K562 (cell line): ENCODE measurements around the gene DCLK1. TPM values are rescaled to one million over a fixed set of nuclear protein-coding genes. Genes with fewer than 3 reads are reported as not detected.

Experiments used
- ATAC-seq: fragments of 200-7000 bp; cut with Tn5 transposase; 3 replicates; pipeline ENCODE4 v1.9.1; 2020; ENCODE audit warnings: moderate library complexity
- BruUV-seq: library from RNA; stranded (reverse); fragments of 400-500 nt; replicated peaks from 2 replicates; lab custom pipeline; 2021; lab: Mats Ljungman, UMichigan
- CTCF ChIA-PET: fragments of 300-600 bp; formaldehyde crosslinking; extraction: SDS; loops from one replicate; lab custom pipeline; 2021; ENCODE audit warnings: low intra/inter-chr PET ratio; lab: Yijun Ruan, JAX
- POLR2A ChIA-PET: fragments of 300-600, 350-650 bp; sonication (Branson Sonifier 250); formaldehyde crosslinking; extraction: SDS; loops from one replicate; lab custom pipeline; 2021; ENCODE audit warnings: antibody characterized with exemption, inconsistent platforms; lab: Yijun Ruan, JAX
- DNase-seq, 4 experiments: peaks; one replicate each; pipeline versions ENCODE4 v3.0.0 to v3.0.0-alpha.2; 2011 to 2018; ENCODE audit warnings: low spot score in 3 of 4, mixed read lengths in 3 of 4; ENCODE audit errors: extremely low read depth in 1 of 4
- FAIRE-seq: peaks from 2 replicates; lab custom pipeline; 2011; peaks lifted over from hg19 to GRCh38; lab: Jason Lieb, UNC
- H2AFZ ChIP-seq: 2 replicates; pipeline ENCODE4 v1.6.0; 2011; ENCODE audit warnings: low read depth, low read length, control low read depth, inconsistent platforms
- H3K27ac ChIP-seq: fragments of 200-600 bp; 3 replicates; pipeline ENCODE4 v1.8.0; 2011; ENCODE audit warnings: low read depth, mild to moderate bottlenecking, control low read depth, inconsistent platforms, low read length, moderate library complexity, mixed read lengths; ENCODE audit errors: extremely low read depth
- H3K27me3 ChIP-seq, 2 experiments: fragments of 300-600 bp in 1 of 2; 2 replicates in 1 of 2; 3 replicates in 1 of 2; pipeline versions ENCODE4 v1.6.0 to v1.8.0; 2011; ENCODE audit warnings: inconsistent platforms in 2 of 2, low read length in 2 of 2, mild to moderate bottlenecking in 1 of 2, mixed read lengths in 1 of 2, moderate library complexity in 1 of 2; ENCODE audit not compliant: control insufficient read depth in 2 of 2, insufficient read depth in 2 of 2
- H3K36me3 ChIP-seq: fragments of 300-600 bp; 3 replicates; pipeline ENCODE4 v1.8.0; 2011; ENCODE audit warnings: mild to moderate bottlenecking, low read length, inconsistent platforms; ENCODE audit not compliant: control insufficient read depth, insufficient read depth
- H3K4me1 ChIP-seq, 2 experiments: fragments of 200-600 bp in 1 of 2; replicated peaks in 1 of 2; 2 replicates in 1 of 2; 3 replicates in 1 of 2; pipeline versions ENCODE4 v1.5.1 to v1.8.0; 2011; ENCODE audit warnings: inconsistent platforms in 2 of 2, low read length in 2 of 2, mild to moderate bottlenecking in 1 of 2, mixed read lengths in 1 of 2, moderate library complexity in 1 of 2; ENCODE audit not compliant: control insufficient read depth in 2 of 2, insufficient read depth in 2 of 2
- H3K4me2 ChIP-seq: 2 replicates; pipeline ENCODE4 v1.6.1; 2011; ENCODE audit warnings: low read length, control low read depth, inconsistent platforms, mixed read lengths; ENCODE audit not compliant: insufficient read depth
- H3K4me3 ChIP-seq: fragments of 200-600 bp; sonication (generic), shearing (Covaris generic); 2 replicates; pipeline ENCODE4 v1.5.1; 2016; ENCODE audit warnings: control low read depth, inconsistent platforms
- H3K79me2 ChIP-seq: fragments of 200-600 bp; 3 replicates; pipeline ENCODE4 v1.8.0; 2011; ENCODE audit warnings: low read length, inconsistent platforms; ENCODE audit not compliant: control insufficient read depth, insufficient read depth
- H3K9ac ChIP-seq, 2 experiments: 2 replicates each; pipeline versions ENCODE4 v1.6.0 to v1.6.1; 2011; ENCODE audit warnings: low read depth in 2 of 2, low read length in 2 of 2, control low read depth in 1 of 2, inconsistent platforms in 1 of 2, mild to moderate bottlenecking in 1 of 2, mixed read lengths in 1 of 2; ENCODE audit not compliant: insufficient read depth in 1 of 2
- H3K9me1 ChIP-seq: one replicate; pipeline ENCODE4 v1.6.0; 2011; ENCODE audit warnings: inconsistent platforms, mild to moderate bottlenecking, low read length, moderate library complexity; ENCODE audit not compliant: control insufficient read depth, insufficient read depth
- H3K9me3 ChIP-seq: replicated peaks from 2 replicates; pipeline ENCODE4 v1.5.1; 2011; ENCODE audit warnings: low read depth, low read length, inconsistent platforms; ENCODE audit not compliant: control insufficient read depth, insufficient read depth
- H4K20me1 ChIP-seq: replicated peaks from 2 replicates; pipeline ENCODE4 v1.6.1; 2011; ENCODE audit warnings: low read length, inconsistent platforms, mixed read lengths; ENCODE audit not compliant: control insufficient read depth, insufficient read depth
- KAT8 ChIP-seq: fragments of 450-650 bp; IDR thresholded peaks from 2 replicates; pipeline ENCODE4 v1.6.1; 2016; ENCODE audit warnings: low read depth, mild to moderate bottlenecking
- NCOA4 ChIP-seq: fragments of 450-650 bp; IDR thresholded peaks from 2 replicates; pipeline ENCODE4 v1.6.1; 2018; ENCODE audit warnings: mild to moderate bottlenecking; ENCODE audit not compliant: partially characterized antibody
- ZFP30 ChIP-seq: fragments of 250-450 bp; sonication (Bioruptor Pico); IDR thresholded peaks from 2 replicates; pipeline ENCODE4 v1.8.0; 2022; ENCODE audit warnings: moderate library complexity, mild to moderate bottlenecking, inconsistent platforms, borderline replicate concordance
- ZFX ChIP-seq: sonication (generic); formaldehyde crosslinking; IDR thresholded peaks from 2 replicates; pipeline ENCODE4 v1.8.0; 2022; ENCODE audit warnings: mild to moderate bottlenecking, missing genetic modification reagents, moderate library complexity
- WGBS: fragments of 100-300 bp; shearing (Covaris generic); methylation state at CpG from one replicate; pipeline ENCODE4 v1.1.6; 2016; ENCODE audit warnings: low coverage, mixed read lengths; ENCODE audit not compliant: insufficient coverage; ENCODE audit errors: missing lambda C conversion rate; 5-methylcytosine and 5-hydroxymethylcytosine counted together
- in situ Hi-C: fragments of 300-500 bp; cut with MboI; formaldehyde crosslinking; loops from 4 replicates; pipeline ENCODE4 v1.15.0; 2018; ENCODE audit warnings: inconsistent platforms, mixed read lengths
- intact Hi-C: fragments of 100-400 bp; cut with micrococcal nuclease; formaldehyde crosslinking; loops from 2 replicates; pipeline ENCODE4 v1.14.2; 2022
- polyA plus RNA-seq, 8 experiments: library from polyadenylated mRNA; depleted of rRNA in 4 of 8; stranded (reverse) in 5 of 8; unstranded in 3 of 8; fragments of >200 nt; fragmentation: Nextera tagmentation in 2 of 8; fragmentation: Illumina TruSeq in 1 of 8; extraction: Ambion mirVana in 2 of 8; extraction: Trizol in 1 of 8; gene quantifications; 2 replicates each; pipeline versions ENCODE4 v1.2.1 to v1.2.3, GENCODE V29; 2011 to 2014; ENCODE audit warnings: inconsistent platforms in 1 of 8, missing spikeins in 1 of 8
- total RNA-seq, 7 experiments: library from RNA; depleted of rRNA in 6 of 7; stranded (reverse); fragments of >200 nt in 6 of 7; fragmentation: Illumina TruSeq in 2 of 7; extraction: Trizol in 2 of 7; gene quantifications; 2 replicates each; pipeline versions ENCODE4 v1.2.1 to v1.2.3, GENCODE V29; 2011 to 2021; ENCODE audit warnings: low replicate concordance in 1 of 7
- TF ChIP-seq, protein P1 (sequence below): fragments of 450-650 bp; formaldehyde crosslinking; IDR thresholded peaks from 2 replicates; pipeline ENCODE4 v1.4.0; 2022; ENCODE audit warnings: missing genetic modification characterization

Gene DCLK1
- total and polyA plus RNA-seq, 9 of the 15 experiments (the other 6 are each of a cell fraction or from before 2014, with no cell fraction given): 0.07 TPM; not detected in 8

DNA sequence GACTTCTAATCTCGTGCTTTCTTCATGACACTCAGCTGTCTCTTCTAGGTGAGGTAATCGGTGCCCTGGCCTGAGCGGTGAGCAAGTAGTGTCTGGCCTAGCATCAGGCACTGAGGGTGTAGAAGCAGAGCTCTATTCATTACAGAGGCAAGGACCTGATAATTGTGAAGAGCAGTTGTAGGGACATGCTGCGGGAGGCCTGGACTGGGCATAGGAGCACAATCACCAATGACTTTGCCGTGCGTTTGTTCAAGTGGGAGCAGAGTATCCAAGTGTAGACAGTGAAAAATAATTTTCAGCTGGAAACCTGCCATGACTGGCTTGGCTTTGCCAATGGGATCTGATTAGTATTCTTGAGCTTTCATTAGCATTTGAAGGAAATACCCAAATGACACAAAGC, 32.1 kb upstream of the DCLK1 start:
- DNase-seq: no peak
- TF ChIP-seq, protein P1, sequence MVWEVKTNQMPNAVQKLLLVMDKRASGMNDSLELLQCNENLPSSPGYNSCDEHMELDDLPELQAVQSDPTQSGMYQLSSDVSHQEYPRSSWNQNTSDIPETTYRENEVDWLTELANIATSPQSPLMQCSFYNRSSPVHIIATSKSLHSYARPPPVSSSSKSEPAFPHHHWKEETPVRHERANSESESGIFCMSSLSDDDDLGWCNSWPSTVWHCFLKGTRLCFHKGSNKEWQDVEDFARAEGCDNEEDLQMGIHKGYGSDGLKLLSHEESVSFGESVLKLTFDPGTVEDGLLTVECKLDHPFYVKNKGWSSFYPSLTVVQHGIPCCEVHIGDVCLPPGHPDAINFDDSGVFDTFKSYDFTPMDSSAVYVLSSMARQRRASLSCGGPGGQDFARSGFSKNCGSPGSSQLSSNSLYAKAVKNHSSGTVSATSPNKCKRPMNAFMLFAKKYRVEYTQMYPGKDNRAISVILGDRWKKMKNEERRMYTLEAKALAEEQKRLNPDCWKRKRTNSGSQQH (CRISPR knock-in tag): no peak
- TF ChIP-seq ZFP30: no peak
- TF ChIP-seq KAT8: no peak
- no peak for TF ChIP-seq NCOA4
- no peak for TF ChIP-seq ZFX (CRISPR knock-in tag)
- TF ChIP-seq, all 486 proteins: peak for 0
- CTCF ChIA-PET: no interaction called here
- Histone ChIP-seq H3K27me3 (no peaks in the 10 kb centered on the region), H3K9me3 (no peaks in the 10 kb centered on the region), H3K4me1 (no peaks in the 10 kb centered on the region), H3K27ac (no peak overlapping the region), H4K20me1 (no peaks in the 10 kb centered on the region), H3K4me3 (no peak overlapping the region), H2AFZ (no peak overlapping the region), H3K79me2 (no peaks in the 10 kb centered on the region), H3K36me3 (no peaks in the 10 kb centered on the region), H3K4me2 (no peak overlapping the region), H3K9me1 (no peaks in the 10 kb centered on the region), H3K9ac (no peak overlapping the region)
- 4% methylated on average over 6 of the region's 6 CpGs for WGBS
- POLR2A ChIA-PET: interaction anchor here (0.5 kb wide), 1 partner anchor 17 kb away, joined by 3 read pairs; no protein-coding TSS in a partner anchor
- FAIRE-seq (no peak), ATAC-seq (no peak)
- intact Hi-C loops: no loop called here
- BruUV-seq: no TSS peak
- in situ Hi-C loops: no loop called here
